HCT116 (cell line): ENCODE measurements around the gene FBXL7. TPM values are rescaled to one million over a fixed set of nuclear protein-coding genes. Genes with fewer than 3 reads are reported as not detected.

Source experiments
- ATAC-seq: fragments of 200-7000 bp; cut with Tn5 transposase; 2 replicates; pipeline ENCODE4 v1.9.1; 2020; ENCODE audit warnings: mild to moderate bottlenecking, moderate library complexity
- BruUV-seq: library from RNA; stranded (reverse); fragments of 400-500 nt; replicated peaks from 2 replicates; lab custom pipeline; 2021; lab: Mats Ljungman, UMichigan
- CTCF ChIA-PET: fragments of 300-600 bp; sonication (Branson Sonifier 250); formaldehyde crosslinking; loops from one replicate; lab custom pipeline; 2021; ENCODE audit warnings: antibody characterized with exemption; lab: Charles Lee
- POLR2A ChIA-PET: fragments of 300-600, 350-600 bp; sonication (Branson Sonifier 250); formaldehyde crosslinking; loops from one replicate; lab custom pipeline; 2021; ENCODE audit warnings: antibody characterized with exemption; lab: Charles Lee
- RAD21 ChIA-PET, 2 experiments: fragments of 300-600 bp; sonication (Branson Sonifier 250); formaldehyde crosslinking; loops; one replicate each; lab custom pipeline; 2023; ENCODE audit warnings: low total read pairs in 2 of 2; ENCODE audit not compliant: uncharacterized antibody in 2 of 2, unreplicated experiment in 2 of 2, low non-redundant PET in 1 of 2; lab: Charles Lee
- DNase-seq: peaks from one replicate; pipeline ENCODE4 v3.0.0-alpha.2; 2010; ENCODE audit warnings: low read depth, low spot score
- H2AFZ ChIP-seq: fragments of 200-600 bp; shearing (Covaris generic), sonication (generic); 2 replicates; pipeline ENCODE4 v1.6.1; 2017; ENCODE audit warnings: low read depth, mixed run types, mixed read lengths, antibody characterized with exemption, low read length; ENCODE audit not compliant: poor library complexity, severe bottlenecking
- H3K27ac ChIP-seq: 2 replicates; pipeline ENCODE4 v1.5.1; 2012; ENCODE audit warnings: low read depth, low read length
- H3K27me3 ChIP-seq: fragments of 200-600 bp; sonication (generic); 2 replicates; pipeline ENCODE4 v1.6.1; 2016; ENCODE audit warnings: mixed run types, low read length, mixed read lengths; ENCODE audit not compliant: insufficient read depth
- H3K36me3 ChIP-seq, 2 experiments: fragments of 200-500 bp in 1 of 2; fragments of 200-600 bp in 1 of 2; sonication (Bioruptor generic) in 1 of 2; sonication (generic) in 1 of 2; 2 replicates each; pipeline versions ENCODE4 v1.5.1 to v1.6.1; 2014 to 2016; ENCODE audit warnings: low read length in 2 of 2, inconsistent platforms in 1 of 2, mixed read lengths in 1 of 2, mixed run types in 1 of 2; ENCODE audit not compliant: insufficient read depth in 2 of 2, control insufficient read depth in 1 of 2
- H3K4me1 ChIP-seq, 2 experiments: fragments of 200-600 bp in 1 of 2; sonication (generic) in 1 of 2; 2 replicates each; pipeline versions ENCODE4 v1.5.1 to v1.6.1; 2012 to 2017; ENCODE audit warnings: low read length in 2 of 2, inconsistent platforms in 1 of 2, mild to moderate bottlenecking in 1 of 2, mixed read lengths in 1 of 2, mixed run types in 1 of 2, moderate library complexity in 1 of 2; ENCODE audit not compliant: insufficient read depth in 2 of 2, control insufficient read depth in 1 of 2
- H3K4me2 ChIP-seq: fragments of 200-600 bp; sonication (generic); 2 replicates; pipeline ENCODE4 v1.6.1; 2017; ENCODE audit warnings: mixed run types, low read length, mixed read lengths
- H3K4me3 ChIP-seq, 2 experiments: fragments of 200-600 bp in 1 of 2; sonication (generic) in 1 of 2; replicated peaks in 1 of 2; 2 replicates each; pipeline ENCODE4 v1.5.1; 2011 to 2016; ENCODE audit warnings: low read length in 2 of 2, control low read depth in 1 of 2, low read depth in 1 of 2, mild to moderate bottlenecking in 1 of 2, mixed read lengths in 1 of 2, mixed run types in 1 of 2
- H3K79me2 ChIP-seq: fragments of 200-600 bp; sonication (generic); 2 replicates; pipeline ENCODE4 v1.6.1; 2017; ENCODE audit warnings: mild to moderate bottlenecking, mixed run types, low read length, moderate library complexity, mixed read lengths; ENCODE audit not compliant: insufficient read depth
- H3K9ac ChIP-seq: fragments of 200-600 bp; sonication (generic); 2 replicates; pipeline ENCODE4 v1.6.1; 2016; ENCODE audit warnings: low read length, mixed read lengths
- H3K9me2 ChIP-seq: fragments of 200-600 bp; sonication (generic), shearing (Covaris generic); 2 replicates; pipeline ENCODE4 v1.6.1; 2017; ENCODE audit warnings: mixed run types, mild to moderate bottlenecking, moderate library complexity; ENCODE audit not compliant: insufficient read depth
- H3K9me3 ChIP-seq, 2 experiments: fragments of 200-500 bp in 1 of 2; fragments of 200-600 bp in 1 of 2; sonication (Bioruptor generic) in 1 of 2; sonication (generic) in 1 of 2; 2 replicates each; pipeline ENCODE4 v1.6.1; 2014 to 2017; ENCODE audit warnings: low read length in 2 of 2, mixed read lengths in 2 of 2, inconsistent platforms in 1 of 2, low read depth in 1 of 2, mild to moderate bottlenecking in 1 of 2, mixed run types in 1 of 2, moderate library complexity in 1 of 2; ENCODE audit not compliant: control insufficient read depth in 1 of 2, insufficient read depth in 1 of 2
- H4K20me1 ChIP-seq: fragments of 200-600 bp; sonication (generic), shearing (Covaris generic); 2 replicates; pipeline ENCODE4 v1.6.1; 2017; ENCODE audit warnings: mixed run types, mild to moderate bottlenecking, moderate library complexity; ENCODE audit not compliant: insufficient read depth
- EGR1 ChIP-seq: IDR thresholded peaks from 2 replicates; pipeline ENCODE4 v1.6.1; 2012; ENCODE audit warnings: low read depth
- EZH2 ChIP-seq: fragments of 200-600 bp; sonication (generic); IDR thresholded peaks from 2 replicates; pipeline ENCODE4 v1.6.1; 2017; ENCODE audit warnings: antibody characterized with exemption, mixed run types
- FOSL1 ChIP-seq: IDR thresholded peaks from 2 replicates; pipeline ENCODE4 v1.6.1; 2012; ENCODE audit warnings: low read depth
- POLR2A ChIP-seq: IDR thresholded peaks from 2 replicates; pipeline ENCODE4 v1.7.0; 2011; ENCODE audit warnings: borderline replicate concordance; ENCODE audit not compliant: insufficient read depth, insufficient read length; ENCODE audit errors: extremely low read depth
- RAD21 ChIP-seq: IDR thresholded peaks from 2 replicates; pipeline ENCODE4 v1.6.1; 2012; ENCODE audit warnings: low read depth, mild to moderate bottlenecking
- REST ChIP-seq: IDR thresholded peaks from 2 replicates; pipeline ENCODE4 v1.6.1; 2012; ENCODE audit warnings: low read depth
- SIN3A ChIP-seq: IDR thresholded peaks from 2 replicates; pipeline ENCODE4 v1.6.1; 2012; ENCODE audit warnings: low read depth
- SRF ChIP-seq: IDR thresholded peaks from 2 replicates; pipeline ENCODE4 v1.6.1; 2012; ENCODE audit warnings: low read depth
- YY1 ChIP-seq: IDR thresholded peaks from 2 replicates; pipeline ENCODE4 v1.6.1; 2011; ENCODE audit warnings: low read length, low read depth, moderate library complexity, mild to moderate bottlenecking; ENCODE audit not compliant: insufficient replicate concordance; ENCODE audit errors: extremely low read depth
- ZFX ChIP-seq: fragments of 450-650 bp; IDR thresholded peaks from 2 replicates; pipeline ENCODE4 v1.6.1; 2017
- intact Hi-C: fragments of 100-400 bp; cut with micrococcal nuclease; formaldehyde crosslinking; loops from 2 replicates; pipeline ENCODE4 v1.10.0; 2022
- total RNA-seq: library from RNA; stranded (reverse); gene quantifications from one replicate; pipeline ENCODE4 v1.2.1, GENCODE V29; 2021; ENCODE audit not compliant: unreplicated experiment

Gene FBXL7
- total RNA-seq, 1 experiment from 2014 or later: 0.05 TPM

GRCh38 chr5:15573590-15573989 lies 73.6 kb downstream of the FBXL7 start (continued):
- TF ChIP-seq REST (no peak), EZH2 (no peak), SRF (no peak), RAD21 (no peak)

- Histone ChIP-seq H3K36me3 (no peaks in the 10 kb centered on the region), H3K4me1 (no peaks in the 10 kb centered on the region), H3K27me3 (no peaks in the 10 kb centered on the region), H3K9me2 (no peaks in the 10 kb centered on the region), H3K27ac (no peak overlapping the region), H3K4me2 (no peak overlapping the region), H3K9ac (no peak overlapping the region), H3K4me3 (no peak overlapping the region), H2AFZ (no peak overlapping the region), H3K79me2 (no peaks in the 10 kb centered on the region), H4K20me1 (no peaks in the 10 kb centered on the region), H3K9me3 (peaks cover 7 to 9% of the 10 kb centered on the region in 2 experiments; a peak in 2 of 4 replicates)
- RAD21 ChIA-PET: no interaction called here
- no peak for DNase-seq
- POLR2A ChIA-PET: no interaction called here
- CTCF ChIA-PET: no interaction called here
- intact Hi-C loops: no loop called here
- no peak for TF ChIP-seq POLR2A
- no peak for TF ChIP-seq YY1
- TF ChIP-seq FOSL1: no peak
- no peak for TF ChIP-seq SIN3A
- no peak for TF ChIP-seq ZFX
- TF ChIP-seq EGR1: no peak
- BruUV-seq: no TSS peak
- no peak for ATAC-seq
These were observed 74.1 kb downstream of the FBXL7 start for GRCh38 chr5:15574128-15574527.
